ENCODE measurements around the gene OSTF1.

Gene OSTF1

GRCh38 chr9:75148561-75148960 lies 60.2 kb downstream of the OSTF1 start:
- H3K9me3 ChIP-seq (ENCODE audit: control insufficient read depth, insufficient read depth, low read length) = no peaks in the 10 kb centered on the region
- H3K9ac ChIP-seq (ENCODE audit: low read depth, low read length) = no peak overlapping the region
- H3K4me1 ChIP-seq (ENCODE audit: insufficient read depth, low read length) = no peaks in the 10 kb centered on the region
- H3K36me3 ChIP-seq (ENCODE audit: insufficient read depth, low read length) = no peaks in the 10 kb centered on the region

GRCh38 chr9:75149841-75150241 lies 61.5 kb downstream of the OSTF1 start:
- H3K36me3 ChIP-seq (ENCODE audit: insufficient read depth, low read length) = no peaks in the 10 kb centered on the region
- no peaks in the 10 kb centered on the region for H3K9me3 ChIP-seq (ENCODE audit: control insufficient read depth, insufficient read depth, low read length)
- H3K4me1 ChIP-seq (ENCODE audit: insufficient read depth, low read length) = no peaks in the 10 kb centered on the region
- H3K9ac ChIP-seq (ENCODE audit: low read depth, low read length) = no peak overlapping the region

GRCh38 chr9:75150512-75150911 lies 62.2 kb downstream of the OSTF1 start:
- Histone ChIP-seq H3K9me3 (ENCODE audit: control insufficient read depth, insufficient read depth, low read length) (no peaks in the 10 kb centered on the region), H3K9ac (ENCODE audit: low read depth, low read length) (no peak overlapping the region), H3K4me1 (ENCODE audit: insufficient read depth, low read length) (no peaks in the 10 kb centered on the region), H3K36me3 (ENCODE audit: insufficient read depth, low read length) (no peaks in the 10 kb centered on the region)

- H3K9me3 ChIP-seq (ENCODE audit: control insufficient read depth, insufficient read depth, low read length) = no peaks in the 10 kb centered on the region
- H3K4me1 ChIP-seq (ENCODE audit: insufficient read depth, low read length) = no peaks in the 10 kb centered on the region
- no peaks in the 10 kb centered on the region for H3K36me3 ChIP-seq (ENCODE audit: insufficient read depth, low read length)
- H3K9ac ChIP-seq (ENCODE audit: low read depth, low read length) = no peak overlapping the region
Observed at GRCh38 chr9:75152416-75152815, 64.1 kb downstream of the OSTF1 start.

- H3K9ac ChIP-seq (ENCODE audit: low read depth, low read length) = no peak overlapping the region
- H3K9me3 ChIP-seq (ENCODE audit: control insufficient read depth, insufficient read depth, low read length) = no peaks in the 10 kb centered on the region
- no peaks in the 10 kb centered on the region for H3K4me1 ChIP-seq (ENCODE audit: insufficient read depth, low read length)
- H3K36me3 ChIP-seq (ENCODE audit: insufficient read depth, low read length) = no peaks in the 10 kb centered on the region
Observed at GRCh38 chr9:75156858-75157257, 68.5 kb downstream of the OSTF1 start.

- peaks cover 4% of the 10 kb centered on the region; the same call in 1 of the 2 replicates for H3K9me3 ChIP-seq (ENCODE audit: control insufficient read depth, insufficient read depth, low read length)
- no peaks in the 10 kb centered on the region for H3K36me3 ChIP-seq (ENCODE audit: insufficient read depth, low read length)
- no peak overlapping the region for H3K9ac ChIP-seq (ENCODE audit: low read depth, low read length)
- H3K4me1 ChIP-seq (ENCODE audit: insufficient read depth, low read length) = no peaks in the 10 kb centered on the region
Observed at GRCh38 chr9:75161116-75161857, 73.0 kb downstream of the OSTF1 start.

- Histone ChIP-seq H3K9ac (ENCODE audit: low read depth, low read length) (no peak overlapping the region), H3K9me3 (ENCODE audit: control insufficient read depth, insufficient read depth, low read length) (peaks cover 11% of the 10 kb centered on the region; the same call in 1 of the 2 replicates), H3K4me1 (ENCODE audit: insufficient read depth, low read length) (peaks cover 4% of the 10 kb centered on the region; the same call in 1 of the 2 replicates), H3K36me3 (ENCODE audit: insufficient read depth, low read length) (no peaks in the 10 kb centered on the region)
Observed at GRCh38 chr9:75163764-75164163, 75.5 kb downstream of the OSTF1 start.

GRCh38 chr9:75164573-75164972 lies 76.3 kb downstream of the OSTF1 start:
- Histone ChIP-seq H3K9ac (ENCODE audit: low read depth, low read length) (no peak overlapping the region), H3K36me3 (ENCODE audit: insufficient read depth, low read length) (no peaks in the 10 kb centered on the region), H3K9me3 (ENCODE audit: control insufficient read depth, insufficient read depth, low read length) (peaks cover 11% of the 10 kb centered on the region; the same call in 1 of the 2 replicates), H3K4me1 (ENCODE audit: insufficient read depth, low read length) (peaks cover 12% of the 10 kb centered on the region)

GRCh38 chr9:75167281-75167680 lies 79.0 kb downstream of the OSTF1 start:
- Histone ChIP-seq H3K9me3 (ENCODE audit: control insufficient read depth, insufficient read depth, low read length) (peaks cover 11% of the 10 kb centered on the region; the same call in 1 of the 2 replicates), H3K36me3 (ENCODE audit: insufficient read depth, low read length) (no peaks in the 10 kb centered on the region), H3K9ac (ENCODE audit: low read depth, low read length) (no peak overlapping the region), H3K4me1 (ENCODE audit: insufficient read depth, low read length) (peaks cover 26% of the 10 kb centered on the region)

- no peaks in the 10 kb centered on the region for H3K36me3 ChIP-seq (ENCODE audit: insufficient read depth, low read length)
- peaks cover 11% of the 10 kb centered on the region; the same call in 1 of the 2 replicates for H3K9me3 ChIP-seq (ENCODE audit: control insufficient read depth, insufficient read depth, low read length)
- H3K9ac ChIP-seq (ENCODE audit: low read depth, low read length) = no peak overlapping the region
- peaks cover 26% of the 10 kb centered on the region for H3K4me1 ChIP-seq (ENCODE audit: insufficient read depth, low read length)
Observed at GRCh38 chr9:75168270-75169178, 80.2 kb downstream of the OSTF1 start.

- Histone ChIP-seq H3K4me1 (ENCODE audit: insufficient read depth, low read length) (peaks cover 26% of the 10 kb centered on the region), H3K9ac (ENCODE audit: low read depth, low read length) (no peak overlapping the region), H3K9me3 (ENCODE audit: control insufficient read depth, insufficient read depth, low read length) (peaks cover 11% of the 10 kb centered on the region; the same call in 1 of the 2 replicates), H3K36me3 (ENCODE audit: insufficient read depth, low read length) (no peaks in the 10 kb centered on the region)
Observed at GRCh38 chr9:75169623-75170022, 81.3 kb downstream of the OSTF1 start.

GRCh38 chr9:75170898-75171360 lies 82.6 kb downstream of the OSTF1 start:
- Histone ChIP-seq H3K9ac (ENCODE audit: low read depth, low read length) (no peak overlapping the region), H3K9me3 (ENCODE audit: control insufficient read depth, insufficient read depth, low read length) (peaks cover 7% of the 10 kb centered on the region; the same call in 1 of the 2 replicates), H3K36me3 (ENCODE audit: insufficient read depth, low read length) (no peaks in the 10 kb centered on the region), H3K4me1 (ENCODE audit: insufficient read depth, low read length) (peaks cover 26% of the 10 kb centered on the region)

- no peaks in the 10 kb centered on the region for H3K36me3 ChIP-seq (ENCODE audit: insufficient read depth, low read length)
- no peaks in the 10 kb centered on the region; the same call in 1 of the 2 replicates for H3K9me3 ChIP-seq (ENCODE audit: control insufficient read depth, insufficient read depth, low read length)
- H3K9ac ChIP-seq (ENCODE audit: low read depth, low read length) = no peak overlapping the region
- H3K4me1 ChIP-seq (ENCODE audit: insufficient read depth, low read length) = peaks cover 5% of the 10 kb centered on the region
Observed at GRCh38 chr9:75175395-75175794, 87.1 kb downstream of the OSTF1 start.

GRCh38 chr9:75176037-75176436 lies 87.7 kb downstream of the OSTF1 start:
- no peaks in the 10 kb centered on the region; the same call in 1 of the 2 replicates for H3K9me3 ChIP-seq (ENCODE audit: control insufficient read depth, insufficient read depth, low read length)
- H3K36me3 ChIP-seq (ENCODE audit: insufficient read depth, low read length) = no peaks in the 10 kb centered on the region
- H3K4me1 ChIP-seq (ENCODE audit: insufficient read depth, low read length) = peaks cover under 1% of the 10 kb centered on the region
- no peak overlapping the region for H3K9ac ChIP-seq (ENCODE audit: low read depth, low read length)

All from ES-I3 (cell line).